ENCODE results near the gene BBX. TPM values are rescaled to one million over a fixed set of nuclear protein-coding genes. Genes with fewer than 3 reads are reported as not detected.

The BBX gene
- 12.5 to 18.8 TPM (median 17.8 TPM) in 5 replicates for total RNA-seq (2022; extraction: Qiagen RNA extraction)

GRCh38 chr3:107522510-107523288, at the start of gene BBX:
Gene BBX (plus strand): TSS chr3:107522962. CDS start chr3:107710461, 187,499 bp downstream.

Other genes starting within 250 kb of the BBX start
- not detected in 5 replicates for gene CCDC54, start 145.5 kb upstream of the BBX start, total RNA-seq (2022; extraction: Qiagen RNA extraction)